H9 (cell line): ENCODE measurements around the gene MRPL55. TPM values are rescaled to one million over a fixed set of nuclear protein-coding genes. Genes with fewer than 3 reads are reported as not detected.

ENCODE experiments used
- DNase-seq: peaks from one replicate; pipeline ENCODE4 v3.0.0-alpha.2; 2017
- H2AFZ ChIP-seq: one replicate; pipeline ENCODE4 v1.6.1; 2013; ENCODE audit warnings: mild to moderate bottlenecking, low read length, control low read depth, moderate library complexity
- H2AK5ac ChIP-seq: 2 replicates; pipeline ENCODE4 v1.6.1; 2013; ENCODE audit warnings: low read length, control low read depth, mixed read lengths; ENCODE audit not compliant: insufficient read length
- H2BK120ac ChIP-seq: one replicate; pipeline ENCODE4 v1.6.1; 2013; ENCODE audit warnings: low read depth, mild to moderate bottlenecking, low read length, control low read depth, inconsistent platforms; ENCODE audit not compliant: poor library complexity, severe bottlenecking
- H2BK12ac ChIP-seq: 2 replicates; pipeline ENCODE4 v1.6.1; 2013; ENCODE audit warnings: low read length, control low read depth, mixed read lengths, low read depth; ENCODE audit not compliant: insufficient read length
- H2BK15ac ChIP-seq: 2 replicates; pipeline ENCODE4 v1.6.1; 2013; ENCODE audit warnings: low read depth, low read length, control low read depth
- H2BK20ac ChIP-seq: one replicate; pipeline ENCODE4 v1.6.1; 2013; ENCODE audit warnings: low read depth, mild to moderate bottlenecking, low read length, control low read depth, inconsistent platforms; ENCODE audit not compliant: poor library complexity, severe bottlenecking
- H2BK5ac ChIP-seq: 2 replicates; pipeline ENCODE4 v1.6.1; 2013; ENCODE audit warnings: low read length, control low read depth, mixed read lengths; ENCODE audit not compliant: insufficient read length
- H3K14ac ChIP-seq: 2 replicates; pipeline ENCODE4 v1.6.1; 2013; ENCODE audit warnings: low read length, control low read depth; ENCODE audit not compliant: insufficient read depth
- H3K18ac ChIP-seq: 2 replicates; pipeline ENCODE4 v1.6.1; 2013; ENCODE audit warnings: low read depth, mild to moderate bottlenecking, mixed read lengths, low read length, control low read depth; ENCODE audit not compliant: insufficient read length
- H3K23ac ChIP-seq: 2 replicates; pipeline ENCODE4 v1.6.1; 2013; ENCODE audit warnings: low read length, control low read depth, mixed read lengths, low read depth; ENCODE audit not compliant: insufficient read length
- H3K23me2 ChIP-seq: 2 replicates; pipeline ENCODE4 v1.6.1; 2013; ENCODE audit warnings: low read depth, mild to moderate bottlenecking, mixed read lengths, low read length, control low read depth; ENCODE audit not compliant: insufficient read length, poor library complexity, severe bottlenecking
- H3K27ac ChIP-seq: 2 replicates; pipeline ENCODE4 v1.5.1; 2013; ENCODE audit warnings: low read length, control low read depth, mixed read lengths, low read depth; ENCODE audit not compliant: insufficient read length
- H3K27me3 ChIP-seq: 2 replicates; pipeline ENCODE4 v1.6.1; 2013; ENCODE audit warnings: low read length, control low read depth, inconsistent platforms; ENCODE audit not compliant: insufficient read depth
- H3K4ac ChIP-seq: 2 replicates; pipeline ENCODE4 v1.6.1; 2013; ENCODE audit warnings: low read depth, mild to moderate bottlenecking, control low read depth, inconsistent platforms, low read length, moderate library complexity
- H3K4me1 ChIP-seq: 2 replicates; pipeline ENCODE4 v1.6.1; 2013; ENCODE audit warnings: low read length, control low read depth, inconsistent platforms; ENCODE audit not compliant: insufficient read depth
- H3K4me2 ChIP-seq: 2 replicates; pipeline ENCODE4 v1.6.1; 2013; ENCODE audit warnings: low read length, control low read depth, mixed read lengths; ENCODE audit not compliant: insufficient read length, insufficient read depth
- H3K56ac ChIP-seq: 2 replicates; pipeline ENCODE4 v1.6.1; 2013; ENCODE audit warnings: low read depth, mild to moderate bottlenecking, mixed read lengths, low read length, control low read depth; ENCODE audit not compliant: insufficient read length
- H3K79me1 ChIP-seq: 2 replicates; pipeline ENCODE4 v1.6.1; 2013; ENCODE audit warnings: low read depth, mild to moderate bottlenecking, moderate library complexity, low read length, control low read depth, inconsistent platforms; ENCODE audit not compliant: insufficient read depth, poor library complexity, severe bottlenecking
- H3K79me2 ChIP-seq: 2 replicates; pipeline ENCODE4 v1.6.1; 2013; ENCODE audit warnings: low read length, control low read depth, inconsistent platforms; ENCODE audit not compliant: insufficient read depth
- H3K9ac ChIP-seq: 2 replicates; pipeline ENCODE4 v1.6.1; 2013; ENCODE audit warnings: low read length, control low read depth, mixed read lengths; ENCODE audit not compliant: insufficient read length; ENCODE audit errors: extremely low read depth
- H3K9me3 ChIP-seq: one replicate; pipeline ENCODE4 v1.6.1; 2013; ENCODE audit warnings: low read depth, low read length, inconsistent platforms; ENCODE audit not compliant: control insufficient read depth
- H3T11ph ChIP-seq: one replicate; pipeline ENCODE4 v1.6.1; 2013; ENCODE audit warnings: mild to moderate bottlenecking, low read length, control low read depth, inconsistent platforms
- H4K20me1 ChIP-seq: one replicate; pipeline ENCODE4 v1.6.1; 2013; ENCODE audit not compliant: control insufficient read depth, insufficient read length, insufficient read depth
- H4K5ac ChIP-seq: 2 replicates; pipeline ENCODE4 v1.6.1; 2013; ENCODE audit warnings: low read depth, mild to moderate bottlenecking, mixed read lengths, low read length, control low read depth; ENCODE audit not compliant: insufficient read length
- H4K8ac ChIP-seq: replicated peaks from 2 replicates; pipeline ENCODE4 v1.6.1; 2013; ENCODE audit warnings: low read length, control low read depth, mixed read lengths, low read depth; ENCODE audit not compliant: insufficient read length
- H4K91ac ChIP-seq: 2 replicates; pipeline ENCODE4 v1.6.1; 2013; ENCODE audit warnings: low read depth, mild to moderate bottlenecking, moderate library complexity, mixed read lengths, low read length, control low read depth; ENCODE audit not compliant: insufficient read length
- H3K27ac Mint-ChIP-seq, 3 experiments: 2 replicates in 2 of 3; 3 replicates in 1 of 3; pipeline ENCODE4 v1.8.0; 2020 to 2021; ENCODE audit warnings: mixed read lengths in 3 of 3, mild to moderate bottlenecking in 1 of 3, moderate library complexity in 1 of 3
- H3K27me3 Mint-ChIP-seq: 2 replicates; pipeline ENCODE4 v1.8.0; 2021; ENCODE audit warnings: low read depth, mild to moderate bottlenecking, moderate library complexity, mixed read lengths
- H3K36me3 Mint-ChIP-seq, 3 experiments: 2 replicates in 2 of 3; 3 replicates in 1 of 3; pipeline ENCODE4 v1.8.0; 2020 to 2021; ENCODE audit warnings: low read depth in 3 of 3, mixed read lengths in 3 of 3; ENCODE audit not compliant: insufficient read depth in 1 of 3
- H3K4me1 Mint-ChIP-seq, 2 experiments: 2 replicates each; pipeline ENCODE4 v1.8.0; 2020; ENCODE audit warnings: mixed read lengths in 2 of 2
- H3K4me3 Mint-ChIP-seq, 2 experiments: 2 replicates in 1 of 2; 3 replicates in 1 of 2; pipeline ENCODE4 v1.8.0; 2020 to 2021; ENCODE audit warnings: mild to moderate bottlenecking in 2 of 2, mixed read lengths in 2 of 2, moderate library complexity in 1 of 2
- H3K9me3 Mint-ChIP-seq, 2 experiments: 2 replicates in 1 of 2; 3 replicates in 1 of 2; pipeline ENCODE4 v1.8.0; 2020; ENCODE audit warnings: mild to moderate bottlenecking in 2 of 2, mixed read lengths in 2 of 2, moderate library complexity in 1 of 2
- CTCF ChIP-seq: fragments of 200-600 bp; sonication (generic); conservative IDR thresholded peaks from 3 replicates; pipeline ENCODE4 v1.8.0; 2021; ENCODE audit warnings: antibody characterized with exemption, mild to moderate bottlenecking
- WGBS: extraction: QIAGEN DNeasy Blood & Tissue Kit; methylation state at CpG from one replicate; pipeline ENCODE4 v1.1.7; 2013; ENCODE audit warnings: missing lambda C conversion rate, low lambda C conversion rate, mixed read lengths; ENCODE audit not compliant: insufficient read length; ENCODE audit errors: extremely low coverage; 5-methylcytosine and 5-hydroxymethylcytosine counted together
- total RNA-seq: library from RNA; stranded (reverse); gene quantifications from 2 replicates; pipeline ENCODE4 v1.2.1, GENCODE V29; 2021

MRPL55 gene
- total RNA-seq, 1 experiment from 2014 or later: 62.3 TPM

DNA sequence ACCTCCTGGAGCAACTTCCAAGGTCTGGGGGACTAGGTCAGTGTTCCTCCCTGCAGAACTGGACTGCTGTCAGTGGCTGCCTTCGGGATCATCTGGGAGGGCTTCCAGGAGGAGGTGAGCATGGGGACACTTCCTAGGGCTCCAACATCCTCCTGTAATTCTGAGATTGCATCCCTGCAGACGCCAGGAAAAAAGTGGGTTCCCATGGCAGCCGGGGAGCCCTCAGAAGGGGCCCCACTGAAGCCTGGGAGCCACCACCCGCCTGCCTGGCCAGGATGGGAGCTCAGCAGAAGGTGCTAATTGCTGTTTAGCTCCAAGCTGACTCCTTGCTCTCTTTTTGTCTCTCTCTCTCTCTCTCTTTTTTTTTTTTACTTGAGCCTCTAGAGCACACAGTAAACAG lies 42.7 kb downstream of the MRPL55 start:
- no peak overlapping the region for H4K91ac ChIP-seq
- H4K8ac ChIP-seq: no peak overlapping the region
- H3K23me2 ChIP-seq: no peaks in the 10 kb centered on the region
- no peak overlapping the region for H3K4me2 ChIP-seq
- Mint-ChIP-seq H3K36me3 (no peaks in the 10 kb centered on the region), H3K9me3 (no peaks in the 10 kb centered on the region; a peak in 1 of 5 replicates), H3K27me3 (peaks cover 76% of the 10 kb centered on the region), H3K4me3 (no peak overlapping the region), H3K4me1 (peaks cover 0 to 2% of the 10 kb centered on the region in 2 experiments; a peak in 1 of 4 replicates), H3K27ac (no peak overlapping the region; a peak in 1 of 7 replicates)
- peaks cover 54% of the 10 kb centered on the region; the same call in 1 of the 2 replicates for H3K27me3 ChIP-seq
- no peak overlapping the region for H4K5ac ChIP-seq
- H2BK12ac ChIP-seq: no peak overlapping the region
- no peak overlapping the region for H3K23ac ChIP-seq
- WGBS: no CpG with 5 or more reads among the region's 4 CpGs
- no peaks in the 10 kb centered on the region for H3K9me3 ChIP-seq
- TF ChIP-seq CTCF: no peak
- no peak overlapping the region for H2AK5ac ChIP-seq
- H2AFZ ChIP-seq: no peak overlapping the region
- H3K56ac ChIP-seq: no peak overlapping the region
- no peak overlapping the region for H2BK20ac ChIP-seq
- H3K9ac ChIP-seq: no peak overlapping the region
- no peak overlapping the region for H2BK120ac ChIP-seq
- H3K18ac ChIP-seq: no peak overlapping the region
- no peak overlapping the region for H2BK15ac ChIP-seq
- H3K79me1 ChIP-seq: no peaks in the 10 kb centered on the region
- H3K79me2 ChIP-seq: no peaks in the 10 kb centered on the region
- no peaks in the 10 kb centered on the region for H3K4me1 ChIP-seq
- DNase-seq: no peak
- no peak overlapping the region for H2BK5ac ChIP-seq
- H3K4ac ChIP-seq: no peak overlapping the region
- H3T11ph ChIP-seq: no peak overlapping the region
- H3K14ac ChIP-seq: no peak overlapping the region
- H3K27ac ChIP-seq: no peak overlapping the region
- H4K20me1 ChIP-seq: no peaks in the 10 kb centered on the region
